ENCODE measurements around the gene ATP2B3.

ATP2B3 gene

GRCh38 chrX:153474266-153474665 is 43.2 kb upstream of the ATP2B3 start:
- Histone ChIP-seq H2AFZ (ENCODE audit: low read length) (no peak overlapping the region), H3K36me3 (replicated peaks; ENCODE audit: insufficient read depth, low read length) (no peaks in the 10 kb centered on the region), H3K27ac (ENCODE audit: low read length) (no peak overlapping the region), H3K9ac (ENCODE audit: low read length) (no peak overlapping the region), H3K27me3 (replicated peaks; ENCODE audit: insufficient read depth, low read length) (peaks cover 30% of the 10 kb centered on the region), H4K20me1 (ENCODE audit: insufficient read depth, low read length) (no peaks in the 10 kb centered on the region), H3K79me2 (ENCODE audit: low read length) (peaks cover 8% of the 10 kb centered on the region), H3K4me3 (ENCODE audit: low read length) (no peak overlapping the region), H3K4me1 (ENCODE audit: low read length) (no peaks in the 10 kb centered on the region), H3K9me2 (replicated peaks; ENCODE audit: insufficient read depth, low read length) (no peaks in the 10 kb centered on the region), H3K9me3 (replicated peaks; ENCODE audit: insufficient read depth, low read length) (no peaks in the 10 kb centered on the region), H3K4me2 (ENCODE audit: low read depth, low read length) (no peak overlapping the region), H3F3A (ENCODE audit: insufficient read depth, low read length) (no peaks in the 10 kb centered on the region)
- TF ChIP-seq EZH2 (optimal IDR thresholded peaks at IDR 0.05; ENCODE audit: low read depth, low read length) (no peak), CTCF (IDR thresholded peaks at IDR 0.05; ENCODE audit: low read length) (no peak), EZH2phosphoT487 (IDR thresholded peaks at IDR 0.05; ENCODE audit: low read length) (no peak)
- no peak for DNase-seq

GRCh38 chrX:153474718-153475117 is 42.7 kb upstream of the ATP2B3 start:
- no peaks in the 10 kb centered on the region for H3K9me2 ChIP-seq (replicated peaks; ENCODE audit: insufficient read depth, low read length)
- no peaks in the 10 kb centered on the region for H3K4me1 ChIP-seq (ENCODE audit: low read length)
- DNase-seq: no peak
- no peaks in the 10 kb centered on the region for H3F3A ChIP-seq (ENCODE audit: insufficient read depth, low read length)
- no peak overlapping the region for H3K9ac ChIP-seq (ENCODE audit: low read length)
- no peak overlapping the region for H2AFZ ChIP-seq (ENCODE audit: low read length)
- no peaks in the 10 kb centered on the region for H3K36me3 ChIP-seq (replicated peaks; ENCODE audit: insufficient read depth, low read length)
- H3K27me3 ChIP-seq (replicated peaks; ENCODE audit: insufficient read depth, low read length): peaks cover 30% of the 10 kb centered on the region
- H3K79me2 ChIP-seq (ENCODE audit: low read length): peaks cover 4% of the 10 kb centered on the region
- TF ChIP-seq CTCF (IDR thresholded peaks at IDR 0.05; ENCODE audit: low read length) (no peak), EZH2 (optimal IDR thresholded peaks at IDR 0.05; ENCODE audit: low read depth, low read length) (no peak), EZH2phosphoT487 (IDR thresholded peaks at IDR 0.05; ENCODE audit: low read length) (no peak)
- H3K4me2 ChIP-seq (ENCODE audit: low read depth, low read length): no peak overlapping the region
- no peaks in the 10 kb centered on the region for H4K20me1 ChIP-seq (ENCODE audit: insufficient read depth, low read length)
- H3K4me3 ChIP-seq (ENCODE audit: low read length): no peak overlapping the region
- H3K27ac ChIP-seq (ENCODE audit: low read length): no peak overlapping the region
- H3K9me3 ChIP-seq (replicated peaks; ENCODE audit: insufficient read depth, low read length): no peaks in the 10 kb centered on the region

- TF ChIP-seq EZH2phosphoT487 (IDR thresholded peaks at IDR 0.05; ENCODE audit: low read length) (no peak), CTCF (IDR thresholded peaks at IDR 0.05; ENCODE audit: low read length) (no peak), EZH2 (optimal IDR thresholded peaks at IDR 0.05; ENCODE audit: low read depth, low read length) (no peak)
- H4K20me1 ChIP-seq (ENCODE audit: insufficient read depth, low read length): no peaks in the 10 kb centered on the region
- no peak for DNase-seq
- H2AFZ ChIP-seq (ENCODE audit: low read length): no peak overlapping the region
- peaks cover 30% of the 10 kb centered on the region for H3K27me3 ChIP-seq (replicated peaks; ENCODE audit: insufficient read depth, low read length)
- no peak overlapping the region for H3K4me3 ChIP-seq (ENCODE audit: low read length)
- H3K4me2 ChIP-seq (ENCODE audit: low read depth, low read length): no peak overlapping the region
- no peak overlapping the region for H3K27ac ChIP-seq (ENCODE audit: low read length)
- H3K9ac ChIP-seq (ENCODE audit: low read length): no peak overlapping the region
- no peaks in the 10 kb centered on the region for H3K36me3 ChIP-seq (replicated peaks; ENCODE audit: insufficient read depth, low read length)
- H3K4me1 ChIP-seq (ENCODE audit: low read length): no peaks in the 10 kb centered on the region
- H3F3A ChIP-seq (ENCODE audit: insufficient read depth, low read length): no peaks in the 10 kb centered on the region
- H3K9me3 ChIP-seq (replicated peaks; ENCODE audit: insufficient read depth, low read length): no peaks in the 10 kb centered on the region
- H3K79me2 ChIP-seq (ENCODE audit: low read length): no peaks in the 10 kb centered on the region
- H3K9me2 ChIP-seq (replicated peaks; ENCODE audit: insufficient read depth, low read length): no peaks in the 10 kb centered on the region
Measured at GRCh38 chrX:153475271-153475670, 42.2 kb upstream of the ATP2B3 start.
